ENCODE data around the gene DLGAP1. TPM values are rescaled to one million over a fixed set of nuclear protein-coding genes. Genes with fewer than 3 reads are reported as not detected.

The DLGAP1 gene
- polyA plus RNA-seq, 1 donor from 2014 or later = 4.5 TPM

DNA sequence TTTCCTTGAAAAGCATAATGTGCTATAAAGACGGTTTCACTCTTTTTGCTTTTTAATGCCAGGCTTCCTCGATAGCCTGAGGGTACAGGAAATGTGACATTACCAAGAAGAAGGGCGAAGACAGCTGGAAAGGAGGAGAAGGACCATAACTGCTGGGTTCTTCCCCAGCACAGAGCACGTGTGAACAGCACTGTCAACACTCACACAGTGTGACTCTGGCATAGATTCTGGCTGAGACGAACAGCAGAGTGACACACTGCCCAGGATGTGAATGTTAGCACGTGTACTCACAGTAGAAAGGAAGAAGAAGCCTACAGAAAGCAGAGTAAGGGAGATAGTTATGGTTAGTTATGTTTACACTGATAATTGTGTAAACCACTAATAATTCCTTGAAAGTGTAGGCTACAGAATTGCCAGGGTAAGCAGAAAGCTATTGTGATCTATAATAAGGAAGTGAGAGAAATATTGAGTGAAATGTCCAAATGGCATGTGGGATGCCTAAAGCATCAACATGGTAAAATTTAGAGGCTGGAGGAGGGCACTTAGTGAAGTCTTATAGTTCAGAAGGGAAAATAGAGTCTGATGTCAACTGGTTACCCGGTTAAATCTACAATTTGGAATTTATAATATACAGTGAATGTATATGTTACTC lies 198.2 kb downstream of the DLGAP1 start:
- H3K27ac ChIP-seq (ENCODE audit: low read length) = no peak overlapping the region
- H3K27me3 ChIP-seq (ENCODE audit: insufficient read depth, low read depth, low read length) = no peaks in the 10 kb centered on the region
- H3K79me2 ChIP-seq (replicated peaks; ENCODE audit: insufficient read depth, low read length) = no peaks in the 10 kb centered on the region
- H3K9me3 ChIP-seq (ENCODE audit: low read length) = no peaks in the 10 kb centered on the region
- no peaks in the 10 kb centered on the region for H3F3A ChIP-seq (ENCODE audit: insufficient read depth, low read length, poor library complexity, severe bottlenecking)
- H3K36me3 ChIP-seq (ENCODE audit: insufficient read depth, low read length) = no peaks in the 10 kb centered on the region
- no peak overlapping the region for H3K9ac ChIP-seq (ENCODE audit: low read length)
- H2AFZ ChIP-seq (ENCODE audit: low read depth, low read length) = no peak overlapping the region
- no peaks in the 10 kb centered on the region for H3K9me2 ChIP-seq (ENCODE audit: insufficient read depth, low read length)
- H3K4me2 ChIP-seq (ENCODE audit: low read length) = no peak overlapping the region
- no peak overlapping the region for H3K4me3 ChIP-seq (ENCODE audit: low read length)
- H4K20me1 ChIP-seq (ENCODE audit: insufficient read depth) = no peaks in the 10 kb centered on the region
- TF ChIP-seq TAF1 (IDR thresholded peaks at IDR 0.05; ENCODE audit: low read depth) (no peak), MXI1 (conservative IDR thresholded peaks at IDR 0.05; ENCODE audit: poor library complexity, severe bottlenecking) (no peak), EZH2 (IDR thresholded peaks at IDR 0.05; ENCODE audit: borderline replicate concordance, insufficient read depth, low read length, poor library complexity, severe bottlenecking) (no peak), RAD21 (conservative IDR thresholded peaks at IDR 0.05) (no peak), SMC3 (conservative IDR thresholded peaks at IDR 0.05; ENCODE audit: poor library complexity) (no peak), EP300 (conservative IDR thresholded peaks at IDR 0.05; ENCODE audit: poor library complexity, severe bottlenecking) (no peak), POLR2AphosphoS5 (IDR thresholded peaks at IDR 0.05) (no peak)
- TF ChIP-seq, protein P1, sequence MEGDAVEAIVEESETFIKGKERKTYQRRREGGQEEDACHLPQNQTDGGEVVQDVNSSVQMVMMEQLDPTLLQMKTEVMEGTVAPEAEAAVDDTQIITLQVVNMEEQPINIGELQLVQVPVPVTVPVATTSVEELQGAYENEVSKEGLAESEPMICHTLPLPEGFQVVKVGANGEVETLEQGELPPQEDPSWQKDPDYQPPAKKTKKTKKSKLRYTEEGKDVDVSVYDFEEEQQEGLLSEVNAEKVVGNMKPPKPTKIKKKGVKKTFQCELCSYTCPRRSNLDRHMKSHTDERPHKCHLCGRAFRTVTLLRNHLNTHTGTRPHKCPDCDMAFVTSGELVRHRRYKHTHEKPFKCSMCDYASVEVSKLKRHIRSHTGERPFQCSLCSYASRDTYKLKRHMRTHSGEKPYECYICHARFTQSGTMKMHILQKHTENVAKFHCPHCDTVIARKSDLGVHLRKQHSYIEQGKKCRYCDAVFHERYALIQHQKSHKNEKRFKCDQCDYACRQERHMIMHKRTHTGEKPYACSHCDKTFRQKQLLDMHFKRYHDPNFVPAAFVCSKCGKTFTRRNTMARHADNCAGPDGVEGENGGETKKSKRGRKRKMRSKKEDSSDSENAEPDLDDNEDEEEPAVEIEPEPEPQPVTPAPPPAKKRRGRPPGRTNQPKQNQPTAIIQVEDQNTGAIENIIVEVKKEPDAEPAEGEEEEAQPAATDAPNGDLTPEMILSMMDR (IDR thresholded peaks at IDR 0.05; ENCODE audit: poor library complexity, severe bottlenecking) = no peak
- TF ChIP-seq, protein P2, sequence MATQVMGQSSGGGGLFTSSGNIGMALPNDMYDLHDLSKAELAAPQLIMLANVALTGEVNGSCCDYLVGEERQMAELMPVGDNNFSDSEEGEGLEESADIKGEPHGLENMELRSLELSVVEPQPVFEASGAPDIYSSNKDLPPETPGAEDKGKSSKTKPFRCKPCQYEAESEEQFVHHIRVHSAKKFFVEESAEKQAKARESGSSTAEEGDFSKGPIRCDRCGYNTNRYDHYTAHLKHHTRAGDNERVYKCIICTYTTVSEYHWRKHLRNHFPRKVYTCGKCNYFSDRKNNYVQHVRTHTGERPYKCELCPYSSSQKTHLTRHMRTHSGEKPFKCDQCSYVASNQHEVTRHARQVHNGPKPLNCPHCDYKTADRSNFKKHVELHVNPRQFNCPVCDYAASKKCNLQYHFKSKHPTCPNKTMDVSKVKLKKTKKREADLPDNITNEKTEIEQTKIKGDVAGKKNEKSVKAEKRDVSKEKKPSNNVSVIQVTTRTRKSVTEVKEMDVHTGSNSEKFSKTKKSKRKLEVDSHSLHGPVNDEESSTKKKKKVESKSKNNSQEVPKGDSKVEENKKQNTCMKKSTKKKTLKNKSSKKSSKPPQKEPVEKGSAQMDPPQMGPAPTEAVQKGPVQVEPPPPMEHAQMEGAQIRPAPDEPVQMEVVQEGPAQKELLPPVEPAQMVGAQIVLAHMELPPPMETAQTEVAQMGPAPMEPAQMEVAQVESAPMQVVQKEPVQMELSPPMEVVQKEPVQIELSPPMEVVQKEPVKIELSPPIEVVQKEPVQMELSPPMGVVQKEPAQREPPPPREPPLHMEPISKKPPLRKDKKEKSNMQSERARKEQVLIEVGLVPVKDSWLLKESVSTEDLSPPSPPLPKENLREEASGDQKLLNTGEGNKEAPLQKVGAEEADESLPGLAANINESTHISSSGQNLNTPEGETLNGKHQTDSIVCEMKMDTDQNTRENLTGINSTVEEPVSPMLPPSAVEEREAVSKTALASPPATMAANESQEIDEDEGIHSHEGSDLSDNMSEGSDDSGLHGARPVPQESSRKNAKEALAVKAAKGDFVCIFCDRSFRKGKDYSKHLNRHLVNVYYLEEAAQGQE (IDR thresholded peaks at IDR 0.05; ENCODE audit: borderline replicate concordance) = no peak

DNA sequence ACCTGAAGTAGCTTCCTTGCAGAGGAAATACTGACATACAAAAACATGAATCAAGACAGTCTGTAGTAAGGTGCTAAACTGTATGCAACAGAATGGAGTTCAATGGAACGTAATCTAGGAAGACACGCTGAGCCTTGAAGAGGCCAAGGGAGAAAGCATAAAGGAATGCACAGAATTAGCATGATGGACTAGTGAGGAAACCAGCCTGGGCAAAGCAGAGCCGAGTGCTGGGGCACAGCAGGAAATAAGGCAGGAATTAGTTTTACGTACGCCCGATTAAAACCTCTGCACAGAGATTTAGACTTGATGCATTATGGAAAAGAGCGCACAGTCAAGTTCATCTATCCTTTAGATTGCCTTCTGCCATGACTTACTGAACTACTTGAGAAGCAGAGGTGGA lies 200.3 kb downstream of the DLGAP1 start:
- Histone ChIP-seq H2AFZ (ENCODE audit: low read depth, low read length) (no peak overlapping the region), H3K9ac (ENCODE audit: low read length) (no peak overlapping the region), H3K27me3 (ENCODE audit: insufficient read depth, low read depth, low read length) (no peaks in the 10 kb centered on the region), H3F3A (ENCODE audit: insufficient read depth, low read length, poor library complexity, severe bottlenecking) (no peaks in the 10 kb centered on the region), H3K27ac (ENCODE audit: low read length) (no peak overlapping the region), H3K9me3 (ENCODE audit: low read length) (no peaks in the 10 kb centered on the region), H3K9me2 (ENCODE audit: insufficient read depth, low read length) (no peaks in the 10 kb centered on the region), H3K79me2 (replicated peaks; ENCODE audit: insufficient read depth, low read length) (no peaks in the 10 kb centered on the region), H4K20me1 (ENCODE audit: insufficient read depth) (no peaks in the 10 kb centered on the region), H3K36me3 (ENCODE audit: insufficient read depth, low read length) (no peaks in the 10 kb centered on the region), H3K4me2 (ENCODE audit: low read length) (no peak overlapping the region), H3K4me3 (ENCODE audit: low read length) (no peak overlapping the region)
- TF ChIP-seq, protein P1 (IDR thresholded peaks at IDR 0.05; ENCODE audit: poor library complexity, severe bottlenecking) = no peak
- TF ChIP-seq EP300 (conservative IDR thresholded peaks at IDR 0.05; ENCODE audit: poor library complexity, severe bottlenecking) (no peak), TAF1 (IDR thresholded peaks at IDR 0.05; ENCODE audit: low read depth) (no peak), RAD21 (conservative IDR thresholded peaks at IDR 0.05) (no peak), SMC3 (conservative IDR thresholded peaks at IDR 0.05; ENCODE audit: poor library complexity) (no peak), MXI1 (conservative IDR thresholded peaks at IDR 0.05; ENCODE audit: poor library complexity, severe bottlenecking) (no peak), POLR2AphosphoS5 (IDR thresholded peaks at IDR 0.05) (no peak), EZH2 (IDR thresholded peaks at IDR 0.05; ENCODE audit: borderline replicate concordance, insufficient read depth, low read length, poor library complexity, severe bottlenecking) (no peak)
- TF ChIP-seq, protein P2 (IDR thresholded peaks at IDR 0.05; ENCODE audit: borderline replicate concordance) = no peak

Data from neural cell (in vitro differentiated cells).